Fibroblast of lung (primary cell): Measurements from ENCODE around the gene ZFP69B. TPM values are rescaled to one million over a fixed set of nuclear protein-coding genes. Genes with fewer than 3 reads are reported as not detected.
A peak's percentile ranks its signal among the peaks of the same experiment; 100 is the strongest.

Experiments
- DNase-seq, 2 donors: peaks; one replicate each; pipeline versions ENCODE4 v3.0.0 to v3.0.0-alpha.2; 2010; ENCODE audit warnings: low read depth in 2 of 2
- H2AFZ ChIP-seq: 2 replicates; pipeline ENCODE4 v1.5.1; 2012; ENCODE audit warnings: low read length, control low read depth, inconsistent platforms
- H3K27ac ChIP-seq: 2 replicates; pipeline ENCODE4 v1.5.1; 2011; ENCODE audit warnings: low read length, control low read depth; ENCODE audit not compliant: insufficient read depth
- H3K27me3 ChIP-seq: 2 replicates; pipeline ENCODE4 v1.5.1; 2011; ENCODE audit warnings: mild to moderate bottlenecking, low read length; ENCODE audit not compliant: control insufficient read depth, insufficient read depth
- H3K36me3 ChIP-seq: 2 replicates; pipeline ENCODE4 v1.5.1; 2011; ENCODE audit warnings: low read length; ENCODE audit not compliant: control insufficient read depth, insufficient read depth
- H3K4me1 ChIP-seq: 2 replicates; pipeline ENCODE4 v1.5.1; 2011; ENCODE audit warnings: low read length; ENCODE audit not compliant: control insufficient read depth, insufficient read depth; ENCODE audit errors: extremely low read depth
- H3K4me2 ChIP-seq: 2 replicates; pipeline ENCODE4 v1.5.1; 2011; ENCODE audit warnings: low read length, control low read depth; ENCODE audit not compliant: insufficient read depth; ENCODE audit errors: extremely low read depth
- H3K4me3 ChIP-seq, 4 experiments: fragments of 200-600 bp in 1 of 4; sonication (generic) in 1 of 4; replicated peaks in 1 of 4; 2 replicates each; pipeline ENCODE4 v1.5.1; 2011 to 2016; ENCODE audit warnings: low read length in 4 of 4, low read depth in 3 of 4, mild to moderate bottlenecking in 3 of 4, control low read depth in 2 of 4, inconsistent platforms in 1 of 4, mixed read lengths in 1 of 4; ENCODE audit not compliant: insufficient read depth in 1 of 4; ENCODE audit errors: control extremely low read depth in 1 of 4
- H3K79me2 ChIP-seq: 2 replicates; pipeline ENCODE4 v1.5.1; 2012; ENCODE audit warnings: mild to moderate bottlenecking, low read length, inconsistent platforms; ENCODE audit not compliant: control insufficient read depth, insufficient read depth
- H3K9ac ChIP-seq: 2 replicates; pipeline ENCODE4 v1.5.1; 2011; ENCODE audit warnings: mild to moderate bottlenecking, low read length, control low read depth; ENCODE audit not compliant: insufficient read depth
- H3K9me3 ChIP-seq: 2 replicates; pipeline ENCODE4 v1.5.1; 2012; ENCODE audit warnings: low read depth, low read length; ENCODE audit not compliant: control insufficient read depth, insufficient read depth
- H4K20me1 ChIP-seq: 2 replicates; pipeline ENCODE4 v1.5.1; 2011; ENCODE audit warnings: low read length; ENCODE audit not compliant: control insufficient read depth, insufficient read depth; ENCODE audit errors: extremely low read depth
- CTCF ChIP-seq, 2 donors: IDR thresholded peaks in 1 of 2; conservative IDR thresholded peaks in 1 of 2; 1 replicate in 1 of 2; 2 replicates in 1 of 2; pipeline ENCODE4 v1.5.1; 2011 to 2012; ENCODE audit warnings: low read length in 2 of 2, control low read depth in 1 of 2, inconsistent platforms in 1 of 2, low read depth in 1 of 2, mild to moderate bottlenecking in 1 of 2
- EZH2 ChIP-seq: IDR thresholded peaks from 2 replicates; pipeline ENCODE4 v1.5.1; 2012; ENCODE audit warnings: low read length, control low read depth, mild to moderate bottlenecking; ENCODE audit errors: missing control alignments
- polyA plus RNA-seq, 2 donors: library from polyadenylated mRNA; depleted of rRNA in 1 of 2; stranded (reverse) in 1 of 2; unstranded in 1 of 2; fragments of >200 nt; gene quantifications; 2 replicates each; pipeline ENCODE4 v1.2.1, GENCODE V29; 2011 to 2012; ENCODE audit warnings: missing spikeins in 1 of 2
- total RNA-seq: library from RNA; depleted of rRNA; stranded (reverse); fragments of >200 nt; gene quantifications from 2 replicates; pipeline ENCODE4 v1.2.1, GENCODE V29; 2014

Gene ZFP69B
- total and polyA plus RNA-seq, 2 donors (not counting 1 experiment from before 2014, with no cell fraction given) = 2.5 to 2.7 TPM

- TF ChIP-seq EZH2 = no peak
- TF ChIP-seq CTCF (conservative IDR thresholded peaks at IDR 0.05 in 1 of 2, IDR thresholded peaks at IDR 0.05 in 1 of 2; ENCODE audit: low read depth in 1 of 2, low read length in 2 of 2) = peak; percentile 45 to 85
- Histone ChIP-seq H4K20me1 (no peaks in the 10 kb centered on the region), H3K9me3 (no peaks in the 10 kb centered on the region), H3K79me2 (no peaks in the 10 kb centered on the region), H3K4me3 (no peak overlapping the region), H3K27me3 (no peaks in the 10 kb centered on the region), H3K36me3 (no peaks in the 10 kb centered on the region), H3K4me1 (no peaks in the 10 kb centered on the region), H3K4me2 (no peak overlapping the region), H3K27ac (no peak overlapping the region), H3K9ac (no peak overlapping the region), H2AFZ (no peak overlapping the region)
- peak; percentile 13 to 42 for DNase-seq
Observed at GRCh38 chr1:40438391-40439015, 11.8 kb upstream of the ZFP69B start.

GRCh38 chr1:40439247-40439646, 11.0 kb upstream of the ZFP69B start:
- Histone ChIP-seq H3K36me3 (no peaks in the 10 kb centered on the region), H3K4me3 (no peak overlapping the region), H3K27ac (no peak overlapping the region), H3K9ac (no peak overlapping the region), H2AFZ (no peak overlapping the region), H3K79me2 (no peaks in the 10 kb centered on the region), H4K20me1 (no peaks in the 10 kb centered on the region), H3K9me3 (no peaks in the 10 kb centered on the region), H3K4me2 (no peak overlapping the region), H3K4me1 (no peaks in the 10 kb centered on the region), H3K27me3 (no peaks in the 10 kb centered on the region)
- no peak for DNase-seq
- TF ChIP-seq EZH2 = no peak
- no peak for TF ChIP-seq CTCF (conservative IDR thresholded peaks at IDR 0.05 in 1 of 2, IDR thresholded peaks at IDR 0.05 in 1 of 2; ENCODE audit: low read depth in 1 of 2, low read length in 2 of 2)

- Histone ChIP-seq H3K27ac (peak overlapping the region; percentile 57), H3K9me3 (no peaks in the 10 kb centered on the region), H3K79me2 (no peaks in the 10 kb centered on the region), H3K36me3 (no peaks in the 10 kb centered on the region), H2AFZ (peak overlapping the region; percentile 76), H3K4me1 (no peaks in the 10 kb centered on the region), H3K27me3 (no peaks in the 10 kb centered on the region), H3K9ac (peak overlapping the region; percentile 71), H4K20me1 (no peaks in the 10 kb centered on the region), H3K4me2 (peak overlapping the region; percentile 72), H3K4me3 (peak overlapping the region; percentile 52 to 90 (median 79))
- peak; percentile 50 to 96 for DNase-seq
- TF ChIP-seq EZH2 (no peak), CTCF (conservative IDR thresholded peaks at IDR 0.05 in 1 of 2, IDR thresholded peaks at IDR 0.05 in 1 of 2; ENCODE audit: low read depth in 1 of 2, low read length in 2 of 2) (no peak)
Observed at GRCh38 chr1:40450495-40451237, 390 bp downstream of the ZFP69B start.
